ENCODE results near the gene LUC7L. TPM values are rescaled to one million over a fixed set of nuclear protein-coding genes. Genes with fewer than 3 reads are reported as not detected.
A peak's percentile ranks its signal among the peaks of the same experiment; 100 is the strongest.
"Not testable (repeated sequence)": the region's sequence is repeated elsewhere in the genome, so short reads cannot be mapped to it uniquely, and the experiment has no call there.

The LUC7L gene
- total and polyA plus RNA-seq, 3 experiments from 2014 or later, result 9.2 to 80.0 (median 78.5) TPM

DNA sequence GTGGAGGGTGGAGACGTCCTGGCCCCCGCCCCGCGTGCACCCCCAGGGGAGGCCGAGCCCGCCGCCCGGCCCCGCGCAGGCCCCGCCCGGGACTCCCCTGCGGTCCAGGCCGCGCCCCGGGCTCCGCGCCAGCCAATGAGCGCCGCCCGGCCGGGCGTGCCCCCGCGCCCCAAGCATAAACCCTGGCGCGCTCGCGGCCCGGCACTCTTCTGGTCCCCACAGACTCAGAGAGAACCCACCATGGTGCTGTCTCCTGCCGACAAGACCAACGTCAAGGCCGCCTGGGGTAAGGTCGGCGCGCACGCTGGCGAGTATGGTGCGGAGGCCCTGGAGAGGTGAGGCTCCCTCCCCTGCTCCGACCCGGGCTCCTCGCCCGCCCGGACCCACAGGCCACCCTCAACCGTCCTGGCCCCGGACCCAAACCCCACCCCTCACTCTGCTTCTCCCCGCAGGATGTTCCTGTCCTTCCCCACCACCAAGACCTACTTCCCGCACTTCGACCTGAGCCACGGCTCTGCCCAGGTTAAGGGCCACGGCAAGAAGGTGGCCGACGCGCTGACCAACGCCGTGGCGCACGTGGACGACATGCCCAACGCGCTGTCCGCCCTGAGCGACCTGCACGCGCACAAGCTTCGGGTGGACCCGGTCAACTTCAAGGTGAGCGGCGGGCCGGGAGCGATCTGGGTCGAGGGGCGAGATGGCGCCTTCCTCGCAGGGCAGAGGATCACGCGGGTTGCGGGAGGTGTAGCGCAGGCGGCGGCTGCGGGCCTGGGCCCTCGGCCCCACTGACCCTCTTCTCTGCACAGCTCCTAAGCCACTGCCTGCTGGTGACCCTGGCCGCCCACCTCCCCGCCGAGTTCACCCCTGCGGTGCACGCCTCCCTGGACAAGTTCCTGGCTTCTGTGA, 52.5 kb downstream of the LUC7L start, which contains the start of gene HBA1:
Gene HBA1, plus strand, starts transcription at position 204 of the 906 bp plus-strand sequence. Its CDS starts 37 bp downstream, at position 241.
- Mint-ChIP-seq H3K4me3 (peak within 1 kb of the TSS in 5 of 7 donors; percentile 17 to 50 (median 27)), H3K4me1 (peaks cover 0 to 38% (median 4%) of the 10 kb centered on the region in 3 donors), H3K27me3 (peaks cover 36 to 51% of the 10 kb centered on the region in 2 donors)
- H3K9me3 Mint-ChIP-seq; H3K36me3 Mint-ChIP-seq; DNase-seq; POLR2A ChIA-PET; H3K4me1 ChIP-seq (ENCODE audit: insufficient read depth, low read length); H3K36me3 ChIP-seq (ENCODE audit: insufficient read depth, low read length); H3K27ac Mint-ChIP-seq; H3K9me3 ChIP-seq (ENCODE audit: low read length); H3K4me3 ChIP-seq (ENCODE audit: low read length); CTCF ChIA-PET: not testable (repeated sequence)
- H3K27ac ChIP-seq (ENCODE audit: low read depth, low read length), result peak within 1 kb of the TSS; percentile 38
- H3K27me3 ChIP-seq (ENCODE audit: insufficient read depth, low read length, poor library complexity, severe bottlenecking), result peaks cover 36% of the 10 kb centered on the region

DNA sequence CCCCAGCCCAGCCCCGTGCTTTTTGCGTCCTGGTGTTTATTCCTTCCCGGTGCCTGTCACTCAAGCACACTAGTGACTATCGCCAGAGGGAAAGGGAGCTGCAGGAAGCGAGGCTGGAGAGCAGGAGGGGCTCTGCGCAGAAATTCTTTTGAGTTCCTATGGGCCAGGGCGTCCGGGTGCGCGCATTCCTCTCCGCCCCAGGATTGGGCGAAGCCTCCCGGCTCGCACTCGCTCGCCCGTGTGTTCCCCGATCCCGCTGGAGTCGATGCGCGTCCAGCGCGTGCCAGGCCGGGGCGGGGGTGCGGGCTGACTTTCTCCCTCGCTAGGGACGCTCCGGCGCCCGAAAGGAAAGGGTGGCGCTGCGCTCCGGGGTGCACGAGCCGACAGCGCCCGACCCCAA, 53.2 kb downstream of the LUC7L start:
- POLR2A ChIA-PET, result not testable (repeated sequence)

DNA sequence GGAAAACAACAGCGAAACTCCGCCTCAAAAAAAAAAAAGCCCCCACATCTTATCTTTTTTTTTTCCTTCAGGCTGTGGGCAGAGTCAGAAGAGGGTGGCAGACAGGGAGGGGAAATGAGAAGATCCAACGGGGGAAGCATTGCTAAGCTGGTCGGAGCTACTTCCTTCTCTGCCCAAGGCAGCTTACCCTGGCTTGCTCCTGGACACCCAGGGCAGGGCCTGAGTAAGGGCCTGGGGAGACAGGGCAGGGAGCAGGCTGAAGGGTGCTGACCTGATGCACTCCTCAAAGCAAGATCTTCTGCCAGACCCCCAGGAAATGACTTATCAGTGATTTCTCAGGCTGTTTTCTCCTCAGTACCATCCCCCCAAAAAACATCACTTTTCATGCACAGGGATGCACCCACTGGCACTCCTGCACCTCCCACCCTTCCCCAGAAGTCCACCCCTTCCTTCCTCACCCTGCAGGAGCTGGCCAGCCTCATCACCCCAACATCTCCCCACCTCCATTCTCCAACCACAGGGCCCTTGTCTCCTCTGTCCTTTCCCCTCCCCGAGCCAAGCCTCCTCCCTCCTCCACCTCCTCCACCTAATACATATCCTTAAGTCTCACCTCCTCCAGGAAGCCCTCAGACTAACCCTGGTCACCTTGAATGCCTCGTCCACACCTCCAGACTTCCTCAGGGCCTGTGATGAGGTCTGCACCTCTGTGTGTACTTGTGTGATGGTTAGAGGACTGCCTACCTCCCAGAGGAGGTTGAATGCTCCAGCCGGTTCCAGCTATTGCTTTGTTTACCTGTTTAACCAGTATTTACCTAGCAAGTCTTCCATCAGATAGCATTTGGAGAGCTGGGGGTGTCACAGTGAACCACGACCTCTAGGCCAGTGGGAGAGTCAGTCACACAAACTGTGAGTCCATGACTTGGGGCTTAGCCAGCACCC, 54.0 kb downstream of the LUC7L start:
- no peak overlapping the region for H3K27ac ChIP-seq (ENCODE audit: low read depth, low read length)
- Mint-ChIP-seq H3K4me1 (peaks cover 0 to 35% (median 4%) of the 10 kb centered on the region in 3 donors), H3K27me3 (peaks cover 41 to 60% of the 10 kb centered on the region in 2 donors), H3K4me3 (peak overlapping the region in 6 of 7 donors; percentile 16 to 61 (median 42)), H3K36me3 (no peaks in the 10 kb centered on the region), H3K27ac (no peak overlapping the region), H3K9me3 (no peaks in the 10 kb centered on the region)
- POLR2A ChIA-PET, result interaction anchor here (0.6 kb wide), 1 partner anchor 8 kb away, joined by 3 read pairs; no protein-coding TSS in a partner anchor
- H3K4me1 ChIP-seq (ENCODE audit: insufficient read depth, low read length), result no peaks in the 10 kb centered on the region
- no peaks in the 10 kb centered on the region for H3K9me3 ChIP-seq (ENCODE audit: low read length)
- H3K4me3 ChIP-seq (ENCODE audit: low read length), result no peak overlapping the region
- CTCF ChIA-PET, result interaction anchor here (0.6 kb wide), 1 partner anchor 9 kb away, joined by 3 read pairs; no protein-coding TSS in a partner anchor
- H3K27me3 ChIP-seq (ENCODE audit: insufficient read depth, low read length, poor library complexity, severe bottlenecking), result peaks cover 36% of the 10 kb centered on the region
- DNase-seq, result no peak
- H3K36me3 ChIP-seq (ENCODE audit: insufficient read depth, low read length), result no peaks in the 10 kb centered on the region

More for the DNA sequence above, 53.2 kb downstream of the LUC7L start:
- H3K4me3 ChIP-seq (ENCODE audit: low read length); H3K36me3 ChIP-seq (ENCODE audit: insufficient read depth, low read length); DNase-seq; CTCF ChIA-PET; H3K9me3 Mint-ChIP-seq; H3K27ac Mint-ChIP-seq; H3K4me1 ChIP-seq (ENCODE audit: insufficient read depth, low read length); H3K9me3 ChIP-seq (ENCODE audit: low read length); H3K27ac ChIP-seq (ENCODE audit: low read depth, low read length); H3K36me3 Mint-ChIP-seq: not testable (repeated sequence)
- H3K4me3 Mint-ChIP-seq, result peak overlapping the region in 1 of 7 donors; percentile 50
- peaks cover 41 to 55% of the 10 kb centered on the region in 2 donors for H3K27me3 Mint-ChIP-seq
- H3K4me1 Mint-ChIP-seq, result peaks cover 0 to 35% (median 4%) of the 10 kb centered on the region in 3 donors
- H3K27me3 ChIP-seq (ENCODE audit: insufficient read depth, low read length, poor library complexity, severe bottlenecking), result peaks cover 36% of the 10 kb centered on the region

DNA sequence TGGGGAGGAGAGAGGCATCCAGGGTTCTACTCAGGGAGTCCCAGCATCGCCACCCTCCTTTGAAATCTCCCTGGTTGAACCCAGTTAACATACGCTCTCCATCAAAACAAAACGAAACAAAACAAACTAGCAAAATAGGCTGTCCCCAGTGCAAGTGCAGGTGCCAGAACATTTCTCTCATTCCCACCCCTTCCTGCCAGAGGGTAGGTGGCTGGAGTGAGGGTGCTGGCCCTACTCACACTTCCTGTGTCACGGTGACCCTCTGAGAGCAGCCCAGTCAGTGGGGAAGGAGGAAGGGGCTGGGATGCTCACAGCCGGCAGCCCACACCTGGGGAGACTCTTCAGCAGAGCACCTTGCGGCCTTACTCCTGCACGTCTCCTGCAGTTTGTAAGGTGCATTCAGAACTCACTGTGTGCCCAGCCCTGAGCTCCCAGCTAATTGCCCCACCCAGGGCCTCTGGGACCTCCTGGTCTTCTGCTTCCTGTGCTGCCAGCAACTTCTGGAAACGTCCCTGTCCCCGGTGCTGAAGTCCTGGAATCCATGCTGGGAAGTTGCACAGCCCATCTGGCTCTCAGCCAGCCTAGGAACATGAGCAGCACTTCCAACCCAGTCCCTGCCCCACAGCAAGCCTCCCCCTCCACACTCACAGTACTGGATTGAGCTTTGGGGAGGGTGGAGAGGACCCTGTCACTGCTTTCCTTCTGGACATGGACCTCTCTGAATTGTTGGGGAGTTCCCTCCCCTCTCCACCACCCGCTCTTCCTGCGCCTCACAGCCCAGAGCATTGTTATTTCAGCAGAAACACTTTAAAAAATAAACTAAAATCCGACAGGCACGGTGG, 55.1 kb downstream of the LUC7L start:
- not testable (repeated sequence) for H3K4me3 ChIP-seq (ENCODE audit: low read length); H3K27ac Mint-ChIP-seq; H3K27ac ChIP-seq (ENCODE audit: low read depth, low read length); H3K9me3 ChIP-seq (ENCODE audit: low read length); H3K36me3 Mint-ChIP-seq; H3K4me1 ChIP-seq (ENCODE audit: insufficient read depth, low read length); H3K9me3 Mint-ChIP-seq; H3K36me3 ChIP-seq (ENCODE audit: insufficient read depth, low read length); DNase-seq
- H3K4me1 Mint-ChIP-seq, result peaks cover 0 to 30% (median 2%) of the 10 kb centered on the region in 3 donors
- H3K27me3 ChIP-seq (ENCODE audit: insufficient read depth, low read length, poor library complexity, severe bottlenecking), result peaks cover 28% of the 10 kb centered on the region
- CTCF ChIA-PET, result interaction anchor here (0.6 kb wide), 1 partner anchor 10 kb away, joined by 3 read pairs; no protein-coding TSS in a partner anchor
- H3K27me3 Mint-ChIP-seq, result peaks cover 38 to 60% of the 10 kb centered on the region in 2 donors
- POLR2A ChIA-PET, result interaction anchor here (0.6 kb wide), 1 partner anchor 7 kb away, joined by 3 read pairs; no protein-coding TSS in a partner anchor
- H3K4me3 Mint-ChIP-seq, result peak overlapping the region in 5 of 7 donors; percentile 19 to 61 (median 46)

DNA sequence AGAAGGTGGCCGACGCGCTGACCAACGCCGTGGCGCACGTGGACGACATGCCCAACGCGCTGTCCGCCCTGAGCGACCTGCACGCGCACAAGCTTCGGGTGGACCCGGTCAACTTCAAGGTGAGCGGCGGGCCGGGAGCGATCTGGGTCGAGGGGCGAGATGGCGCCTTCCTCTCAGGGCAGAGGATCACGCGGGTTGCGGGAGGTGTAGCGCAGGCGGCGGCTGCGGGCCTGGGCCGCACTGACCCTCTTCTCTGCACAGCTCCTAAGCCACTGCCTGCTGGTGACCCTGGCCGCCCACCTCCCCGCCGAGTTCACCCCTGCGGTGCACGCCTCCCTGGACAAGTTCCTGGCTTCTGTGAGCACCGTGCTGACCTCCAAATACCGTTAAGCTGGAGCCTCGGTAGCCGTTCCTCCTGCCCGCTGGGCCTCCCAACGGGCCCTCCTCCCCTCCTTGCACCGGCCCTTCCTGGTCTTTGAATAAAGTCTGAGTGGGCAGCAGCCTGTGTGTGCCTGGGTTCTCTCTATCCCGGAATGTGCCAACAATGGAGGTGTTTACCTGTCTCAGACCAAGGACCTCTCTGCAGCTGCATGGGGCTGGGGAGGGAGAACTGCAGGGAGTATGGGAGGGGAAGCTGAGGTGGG, 55.9 kb downstream of the LUC7L start:
- H3K9me3 ChIP-seq (ENCODE audit: low read length); POLR2A ChIA-PET; H3K9me3 Mint-ChIP-seq; H3K4me3 ChIP-seq (ENCODE audit: low read length); CTCF ChIA-PET; H3K36me3 Mint-ChIP-seq; H3K27ac ChIP-seq (ENCODE audit: low read depth, low read length); H3K36me3 ChIP-seq (ENCODE audit: insufficient read depth, low read length); H3K4me1 ChIP-seq (ENCODE audit: insufficient read depth, low read length); H3K27ac Mint-ChIP-seq; DNase-seq: not testable (repeated sequence)
- H3K4me1 Mint-ChIP-seq, result peaks cover 0 to 30% (median 2%) of the 10 kb centered on the region in 3 donors
- peaks cover 42 to 64% of the 10 kb centered on the region in 2 donors for H3K27me3 Mint-ChIP-seq
- peak overlapping the region in 3 of 7 donors; percentile 26 to 41 (median 32) for H3K4me3 Mint-ChIP-seq
- peaks cover 26% of the 10 kb centered on the region for H3K27me3 ChIP-seq (ENCODE audit: insufficient read depth, low read length, poor library complexity, severe bottlenecking)

DNA sequence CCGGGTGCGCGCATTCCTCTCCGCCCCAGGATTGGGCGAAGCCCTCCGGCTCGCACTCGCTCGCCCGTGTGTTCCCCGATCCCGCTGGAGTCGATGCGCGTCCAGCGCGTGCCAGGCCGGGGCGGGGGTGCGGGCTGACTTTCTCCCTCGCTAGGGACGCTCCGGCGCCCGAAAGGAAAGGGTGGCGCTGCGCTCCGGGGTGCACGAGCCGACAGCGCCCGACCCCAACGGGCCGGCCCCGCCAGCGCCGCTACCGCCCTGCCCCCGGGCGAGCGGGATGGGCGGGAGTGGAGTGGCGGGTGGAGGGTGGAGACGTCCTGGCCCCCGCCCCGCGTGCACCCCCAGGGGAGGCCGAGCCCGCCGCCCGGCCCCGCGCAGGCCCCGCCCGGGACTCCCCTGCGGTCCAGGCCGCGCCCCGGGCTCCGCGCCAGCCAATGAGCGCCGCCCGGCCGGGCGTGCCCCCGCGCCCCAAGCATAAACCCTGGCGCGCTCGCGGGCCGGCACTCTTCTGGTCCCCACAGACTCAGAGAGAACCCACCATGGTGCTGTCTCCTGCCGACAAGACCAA, 56.8 kb downstream of the LUC7L start, which contains the start of gene HBA2:
Gene HBA2, plus strand, starts transcription at position 503 of the 568 bp plus-strand sequence. Its CDS starts 37 bp downstream, at position 540.
- POLR2A ChIA-PET; H3K4me3 ChIP-seq (ENCODE audit: low read length); H3K9me3 ChIP-seq (ENCODE audit: low read length); H3K9me3 Mint-ChIP-seq; H3K4me1 ChIP-seq (ENCODE audit: insufficient read depth, low read length); H3K36me3 Mint-ChIP-seq; H3K36me3 ChIP-seq (ENCODE audit: insufficient read depth, low read length); CTCF ChIA-PET; DNase-seq; H3K27ac Mint-ChIP-seq; H3K27ac ChIP-seq (ENCODE audit: low read depth, low read length): not testable (repeated sequence)
- Mint-ChIP-seq H3K27me3 (peaks cover 38 to 62% of the 10 kb centered on the region in 2 donors), H3K4me1 (peaks cover 0 to 28% (median 2%) of the 10 kb centered on the region in 3 donors), H3K4me3 (peak within 1 kb of the TSS in 4 of 7 donors; percentile 11 to 41 (median 29))
- H3K27me3 ChIP-seq (ENCODE audit: insufficient read depth, low read length, poor library complexity, severe bottlenecking), result peaks cover 26% of the 10 kb centered on the region
